HG03066 (cell line): ENCODE measurements around the gene ZNF236.
A peak's percentile ranks its signal among the peaks of the same experiment; 100 is the strongest.

Experiments
- ATAC-seq: cut with Tn5 transposase; IDR thresholded peaks from one replicate; pipeline ENCODE4 v1.9.1; 2021; ENCODE audit warnings: low read depth; ENCODE audit not compliant: unreplicated experiment

The ZNF236 gene

GRCh38 chr18:76967721-76968472, 145.5 kb downstream of the ZNF236 start:
- ATAC-seq, result no peak

GRCh38 chr18:76970770-76971559, 148.6 kb downstream of the ZNF236 start:
- no peak for ATAC-seq

- no peak for ATAC-seq
These were observed 149.9 kb downstream of the ZNF236 start for GRCh38 chr18:76972241-76972640.

GRCh38 chr18:76972846-76973519, 150.6 kb downstream of the ZNF236 start:
- no peak for ATAC-seq

- no peak for ATAC-seq
These were observed 151.3 kb downstream of the ZNF236 start for GRCh38 chr18:76973520-76974266.

GRCh38 chr18:76974386-76974785, 152.0 kb downstream of the ZNF236 start:
- ATAC-seq, result no peak

- no peak for ATAC-seq
These were observed 153.3 kb downstream of the ZNF236 start for GRCh38 chr18:76975577-76976110.

- no peak for ATAC-seq
These were observed 154.8 kb downstream of the ZNF236 start for GRCh38 chr18:76977108-76977621.

- no peak for ATAC-seq
These were observed 155.4 kb downstream of the ZNF236 start for GRCh38 chr18:76977684-76978232.

- no peak for ATAC-seq
These were observed 156.3 kb downstream of the ZNF236 start for GRCh38 chr18:76978616-76979015.

- ATAC-seq, result no peak
These were observed 156.9 kb downstream of the ZNF236 start for GRCh38 chr18:76979111-76979751.

- ATAC-seq, result no peak
These were observed 157.5 kb downstream of the ZNF236 start for GRCh38 chr18:76979906-76980305.

GRCh38 chr18:76980663-76981395, 158.5 kb downstream of the ZNF236 start:
- ATAC-seq, result peak; percentile 23

GRCh38 chr18:76981396-76981968, 159.1 kb downstream of the ZNF236 start:
- peak; percentile 42 for ATAC-seq

GRCh38 chr18:76982038-76982437, 159.7 kb downstream of the ZNF236 start:
- no peak for ATAC-seq

- peak; percentile 85 for ATAC-seq
These were observed 160.7 kb downstream of the ZNF236 start for GRCh38 chr18:76982841-76983583.

- ATAC-seq, result no peak
These were observed 161.3 kb downstream of the ZNF236 start for GRCh38 chr18:76983613-76984051.
